ENCODE measurements around the gene NDFIP1. TPM values are rescaled to one million over a fixed set of nuclear protein-coding genes. Genes with fewer than 3 reads are reported as not detected.
A peak's percentile ranks its signal among the peaks of the same experiment; 100 is the strongest.

The NDFIP1 gene
- total and polyA plus RNA-seq, 12 donors, result 26.7 to 313 (median 89.2) TPM

DNA sequence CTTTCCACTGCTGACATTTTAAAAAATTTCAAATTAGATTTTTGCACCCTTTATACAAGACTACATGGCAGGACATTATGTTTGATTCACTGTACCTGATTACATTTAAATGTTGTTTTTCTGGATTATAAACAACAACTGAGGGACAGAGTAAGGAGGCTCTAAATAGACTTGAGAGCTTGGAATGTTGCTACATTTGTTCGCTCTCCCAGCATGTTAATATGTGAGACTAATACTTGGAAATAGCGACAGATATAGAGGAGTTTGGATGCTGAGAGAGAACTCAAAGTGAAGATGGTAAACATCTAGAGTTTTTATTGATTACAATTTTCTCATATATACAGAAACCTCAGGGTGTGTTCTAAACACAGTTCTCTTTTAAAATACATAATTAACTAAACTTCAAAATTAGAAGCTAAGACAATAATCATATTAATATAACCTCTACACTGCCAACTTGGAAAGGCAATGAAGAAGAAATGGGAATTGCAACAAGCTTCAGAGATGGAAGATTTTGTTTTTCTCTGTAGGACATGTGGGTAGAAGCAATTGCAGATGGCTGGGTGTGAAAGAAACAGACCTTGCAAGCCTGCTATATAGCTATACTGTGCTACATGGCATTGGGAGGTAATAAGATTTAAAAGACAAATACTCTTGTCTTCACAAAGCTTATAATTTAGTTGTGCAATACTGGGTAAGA, 1.4 kb upstream of the NDFIP1 start:
- H3K4me3 ChIP-seq, result no peak overlapping the region
- intact Hi-C loops (cut with DNase I), result no loop called here
- WGBS, 4 donors, result 97 to 100% (median 98%) methylated on average over 2 of the region's 2 CpGs
- H3K9me3 ChIP-seq (replicated peaks in 1 of 3), result no peaks in the 10 kb centered on the region
- H3K27me3 ChIP-seq, result no peaks in the 10 kb centered on the region
- no peaks in the 10 kb centered on the region for H3K36me3 ChIP-seq (replicated peaks in 1 of 2)
- H3K27ac ChIP-seq, result no peak overlapping the region
- H3K4me1 ChIP-seq (replicated peaks in 1 of 2), result peaks cover 20 to 30% of the 10 kb centered on the region in 2 donors
- no peak for DNase-seq
- TF ChIP-seq POLR2A (IDR thresholded peaks at IDR 0.05), result no peak

GRCh38 chr5:142107736-142108431, 695 bp upstream of the NDFIP1 start:
- DNase-seq, result no peak
- no peaks in the 10 kb centered on the region for H3K27me3 ChIP-seq
- peak overlapping the region in 1 of 4 donors; percentile 85 for H3K4me3 ChIP-seq
- WGBS, 4 donors, result 71 to 75% (median 73%) methylated on average over 11 of the region's 11 CpGs
- H3K9me3 ChIP-seq (replicated peaks in 1 of 3), result no peaks in the 10 kb centered on the region
- H3K36me3 ChIP-seq (replicated peaks in 1 of 2), result no peaks in the 10 kb centered on the region
- peaks cover 20 to 36% of the 10 kb centered on the region in 2 donors for H3K4me1 ChIP-seq (replicated peaks in 1 of 2)
- intact Hi-C loops (cut with DNase I), result loop anchor here in 1 of 2 donors (2.0 kb wide), 1 partner anchor 35 kb away; no protein-coding TSS in a partner anchor
- no peak for TF ChIP-seq POLR2A (IDR thresholded peaks at IDR 0.05)
- no peak for TF ChIP-seq CTCF (IDR thresholded peaks at IDR 0.05)
- peak overlapping the region; percentile 86 to 99 (median 98) for H3K27ac ChIP-seq

GRCh38 chr5:142109331-142110045, 909 bp downstream of the NDFIP1 start:
- DNase-seq, result peak; percentile 18 to 57 (median 31)
- intact Hi-C loops (cut with DNase I), result loop anchor here in 1 of 2 donors (2.0 kb wide), 1 partner anchor 33 kb away; no protein-coding TSS in a partner anchor
- H3K27me3 ChIP-seq, result no peaks in the 10 kb centered on the region
- TF ChIP-seq CTCF (IDR thresholded peaks at IDR 0.05) (no peak), POLR2A (IDR thresholded peaks at IDR 0.05) (no peak)
- peak overlapping the region; percentile 86 to 99 (median 98) for H3K27ac ChIP-seq
- peaks cover 20 to 36% of the 10 kb centered on the region in 2 donors for H3K4me1 ChIP-seq (replicated peaks in 1 of 2)
- H3K36me3 ChIP-seq (replicated peaks in 1 of 2), result no peaks in the 10 kb centered on the region
- peak overlapping the region; percentile 37 to 93 (median 74) for H3K4me3 ChIP-seq
- no peaks in the 10 kb centered on the region for H3K9me3 ChIP-seq (replicated peaks in 1 of 3)
- 0 to 1% (median 0%) methylated on average over 21 of the region's 21 CpGs for WGBS, 4 donors

GRCh38 chr5:142110046-142110531, 1.5 kb downstream of the NDFIP1 start:
- intact Hi-C loops (cut with DNase I), result no loop called here
- peak overlapping the region in 4 of 5 donors; percentile 97 to 99 (median 98) for H3K27ac ChIP-seq
- TF ChIP-seq CTCF (IDR thresholded peaks at IDR 0.05) (peak in 2 of 6 experiments; percentile 16 to 20), POLR2A (IDR thresholded peaks at IDR 0.05) (peak in 1 of 2 donors; percentile 17)
- H3K4me1 ChIP-seq (replicated peaks in 1 of 2), result peaks cover 20 to 42% of the 10 kb centered on the region in 2 donors
- WGBS, 4 donors, result 1 to 2% (median 1%) methylated on average over 9 of the region's 9 CpGs
- peak overlapping the region in 2 of 4 donors; percentile 63 to 85 for H3K4me3 ChIP-seq
- H3K27me3 ChIP-seq, result no peaks in the 10 kb centered on the region
- H3K36me3 ChIP-seq (replicated peaks in 1 of 2), result no peaks in the 10 kb centered on the region
- H3K9me3 ChIP-seq (replicated peaks in 1 of 3), result no peaks in the 10 kb centered on the region
- peak in 5 of 7 donors; percentile 23 to 71 (median 37) for DNase-seq

Data from adrenal gland (tissue), 12 donors.